GM18870 (cell line): ENCODE data around the gene AHI1.
A peak's percentile ranks its signal among the peaks of the same experiment; 100 is the strongest.

ENCODE experiments used
- ATAC-seq: cut with Tn5 transposase; IDR thresholded peaks from one replicate; pipeline ENCODE4 v1.9.1; 2021; ENCODE audit warnings: moderate library complexity; ENCODE audit not compliant: unreplicated experiment

Gene AHI1

GRCh38 chr6:135236732-135237131 lies 260.8 kb downstream of the AHI1 start:
- ATAC-seq: no peak

GRCh38 chr6:135236319-135236718 lies 261.2 kb downstream of the AHI1 start:
- no peak for ATAC-seq

GRCh38 chr6:135235716-135236115 lies 261.8 kb downstream of the AHI1 start:
- no peak for ATAC-seq

- no peak for ATAC-seq
Observed at GRCh38 chr6:135234492-135234780, 263.1 kb downstream of the AHI1 start.

- ATAC-seq: peak; percentile 57
Observed at GRCh38 chr6:135233686-135234491, 263.7 kb downstream of the AHI1 start.
